Uterus (tissue), 4 donors: ENCODE measurements around the gene TERB1. TPM values are rescaled to one million over a fixed set of nuclear protein-coding genes. Genes with fewer than 3 reads are reported as not detected.

Experiments
- DNase-seq, 2 donors: peaks; one replicate each; pipeline ENCODE4 v3.0.0-alpha.2; 2019 to 2020
- H3K27ac ChIP-seq, 2 donors: fragments of 200-600 bp; sonication (generic); 1 replicate in 1 of 2; 2 replicates in 1 of 2; pipeline ENCODE4 v1.5.1; 2016 to 2018
- H3K27me3 ChIP-seq, 2 donors: fragments of 200-600 bp; sonication (generic); one replicate each; pipeline ENCODE4 v1.5.1; 2018 to 2019; ENCODE audit warnings: control low read depth in 1 of 2
- H3K36me3 ChIP-seq, 2 donors: fragments of 200-600 bp; sonication (generic); one replicate each; pipeline ENCODE4 v1.5.1; 2019; ENCODE audit warnings: control low read depth in 1 of 2
- H3K4me1 ChIP-seq, 2 donors: fragments of 200-600 bp; sonication (generic); one replicate each; pipeline ENCODE4 v1.5.1; 2018 to 2019; ENCODE audit warnings: control low read depth in 1 of 2
- H3K4me3 ChIP-seq, 2 donors: fragments of 200-600 bp; sonication (generic); 1 replicate in 1 of 2; 2 replicates in 1 of 2; pipeline ENCODE4 v1.5.1; 2018 to 2019; ENCODE audit warnings: mild to moderate bottlenecking in 1 of 2
- H3K9me3 ChIP-seq, 2 donors: fragments of 200-600 bp; sonication (generic); one replicate each; pipeline ENCODE4 v1.5.1; 2019; ENCODE audit warnings: control low read depth in 1 of 2
- CTCF ChIP-seq, 4 experiments: fragments of 200-600 bp in 2 of 4; fragments of 450-650 bp in 2 of 4; sonication (generic) in 2 of 4; IDR thresholded peaks; one replicate each; pipeline ENCODE4 v1.5.1; 2016 to 2019; ENCODE audit warnings: antibody characterized with exemption in 4 of 4, mild to moderate bottlenecking in 2 of 4, moderate library complexity in 1 of 4
- POLR2A ChIP-seq, 2 donors: fragments of 450-650 bp; IDR thresholded peaks; one replicate each; pipeline ENCODE4 v1.6.1; 2016; ENCODE audit warnings: antibody characterized with exemption in 2 of 2, mild to moderate bottlenecking in 1 of 2, moderate library complexity in 1 of 2
- intact Hi-C: fragments of 100-400 bp; cut with DNase I; formaldehyde crosslinking; loops from one replicate; pipeline ENCODE4 v1.15.1; 2023; ENCODE audit warnings: low total_unique reads
- total RNA-seq, 4 donors: library from RNA; depleted of rRNA in 3 of 4; stranded (reverse); fragments of >200 nt in 3 of 4; gene quantifications; one replicate each; pipeline versions ENCODE4 v1.1.0 to v1.2.4, GENCODE V29; 2014 to 2023
- donor health status: DM: yes; HTN: yes; CAD: no.

Gene TERB1
- total RNA-seq, 4 donors from 2014 or later = 0.21 to 0.83 TPM; not detected in 2

- Histone ChIP-seq H3K36me3 (no peaks in the 10 kb centered on the region), H3K9me3 (no peaks in the 10 kb centered on the region), H3K27ac (peak overlapping the region; percentile 86 to 90), H3K27me3 (no peaks in the 10 kb centered on the region), H3K4me3 (no peak overlapping the region), H3K4me1 (peaks cover 0 to 20% of the 10 kb centered on the region in 2 donors)
- no peak for TF ChIP-seq POLR2A (IDR thresholded peaks at IDR 0.05)
- no peak for TF ChIP-seq CTCF (IDR thresholded peaks at IDR 0.05)
- peak; percentile 88 to 94 for DNase-seq
- intact Hi-C loops = no loop called here
Measured at GRCh38 chr16:66741169-66741900, 60.0 kb downstream of the TERB1 start.

DNA sequence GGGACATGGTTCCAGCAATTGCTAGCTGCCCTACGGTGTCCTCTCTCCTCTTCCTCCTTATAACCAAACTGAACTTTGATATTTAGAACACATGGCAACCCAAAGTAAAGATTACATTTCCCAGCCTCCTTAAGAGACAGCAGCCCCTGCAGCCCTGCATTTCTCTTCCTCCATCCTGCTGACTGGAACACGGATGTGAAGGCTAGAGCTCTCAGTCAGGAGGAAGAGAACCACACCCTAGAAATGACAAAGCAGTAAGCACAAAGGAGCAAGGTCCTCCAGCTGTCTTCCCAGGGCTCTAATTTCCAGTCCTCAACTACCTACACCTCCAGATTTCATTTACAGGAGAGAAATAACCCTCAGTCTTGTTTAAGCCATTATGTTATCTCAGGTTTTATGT lies 60.9 kb downstream of the TERB1 start:
- H3K9me3 ChIP-seq = no peaks in the 10 kb centered on the region
- intact Hi-C loops = no loop called here
- H3K27me3 ChIP-seq = no peaks in the 10 kb centered on the region
- peak overlapping the region; percentile 86 to 90 for H3K27ac ChIP-seq
- H3K36me3 ChIP-seq = no peaks in the 10 kb centered on the region
- no peak overlapping the region for H3K4me3 ChIP-seq
- DNase-seq = no peak
- H3K4me1 ChIP-seq = peaks cover 0 to 20% of the 10 kb centered on the region in 2 donors
- TF ChIP-seq POLR2A (IDR thresholded peaks at IDR 0.05) = no peak
- TF ChIP-seq CTCF (IDR thresholded peaks at IDR 0.05) = no peak

GRCh38 chr16:66740010-66740409 lies 61.4 kb downstream of the TERB1 start:
- peak overlapping the region; percentile 86 to 90 for H3K27ac ChIP-seq
- no peaks in the 10 kb centered on the region for H3K36me3 ChIP-seq
- no peak for DNase-seq
- intact Hi-C loops = no loop called here
- H3K27me3 ChIP-seq = no peaks in the 10 kb centered on the region
- H3K4me3 ChIP-seq = no peak overlapping the region
- no peaks in the 10 kb centered on the region for H3K9me3 ChIP-seq
- H3K4me1 ChIP-seq = peaks cover 0 to 20% of the 10 kb centered on the region in 2 donors
- TF ChIP-seq CTCF (IDR thresholded peaks at IDR 0.05) = peak in 3 of 4 experiments; percentile 23 to 39 (median 34)
- no peak for TF ChIP-seq POLR2A (IDR thresholded peaks at IDR 0.05)

GRCh38 chr16:66735891-66736290 lies 65.5 kb downstream of the TERB1 start:
- H3K36me3 ChIP-seq = no peaks in the 10 kb centered on the region
- no peak overlapping the region for H3K27ac ChIP-seq
- H3K27me3 ChIP-seq = no peaks in the 10 kb centered on the region
- H3K4me3 ChIP-seq = no peak overlapping the region
- intact Hi-C loops = no loop called here
- peaks cover 0 to 9% of the 10 kb centered on the region in 2 donors for H3K4me1 ChIP-seq
- DNase-seq = no peak
- H3K9me3 ChIP-seq = no peaks in the 10 kb centered on the region
- TF ChIP-seq POLR2A (IDR thresholded peaks at IDR 0.05) = no peak
- TF ChIP-seq CTCF (IDR thresholded peaks at IDR 0.05) = no peak

- H3K4me1 ChIP-seq = no peaks in the 10 kb centered on the region
- no peaks in the 10 kb centered on the region for H3K27me3 ChIP-seq
- no peaks in the 10 kb centered on the region for H3K36me3 ChIP-seq
- H3K9me3 ChIP-seq = no peaks in the 10 kb centered on the region
- DNase-seq = no peak
- intact Hi-C loops = no loop called here
- no peak overlapping the region for H3K4me3 ChIP-seq
- TF ChIP-seq POLR2A (IDR thresholded peaks at IDR 0.05) (no peak), CTCF (IDR thresholded peaks at IDR 0.05) (no peak)
- no peak overlapping the region for H3K27ac ChIP-seq
Measured at GRCh38 chr16:66731101-66731500, 70.3 kb downstream of the TERB1 start.
